Prostate gland (tissue), 2 donors: ENCODE data around the gene POMGNT1. TPM values are rescaled to one million over a fixed set of nuclear protein-coding genes. Genes with fewer than 3 reads are reported as not detected.

ENCODE experiments used
- DNase-seq: peaks from one replicate; pipeline ENCODE4 v3.0.0-alpha.2; 2019; ENCODE audit warnings: low spot score
- H3K27ac ChIP-seq, 2 donors: fragments of 200-600 bp; sonication (generic); 2 replicates each; pipeline ENCODE4 v1.5.1; 2017 to 2019
- H3K27me3 ChIP-seq: fragments of 200-600 bp; sonication (generic); replicated peaks from 2 replicates; pipeline ENCODE4 v1.5.1; 2019; ENCODE audit not compliant: insufficient read depth
- H3K36me3 ChIP-seq, 2 donors: fragments of 200-600 bp; sonication (generic); 1 replicate in 1 of 2; 2 replicates in 1 of 2; pipeline versions ENCODE4 v1.5.1 to v1.8.1; 2017 to 2019
- H3K4me1 ChIP-seq: fragments of 200-600 bp; sonication (generic); replicated peaks from 2 replicates; pipeline ENCODE4 v1.5.1; 2019
- H3K4me3 ChIP-seq, 2 donors: fragments of 200-600 bp; sonication (generic); 2 replicates each; pipeline ENCODE4 v1.5.1; 2017 to 2019
- H3K9me3 ChIP-seq: fragments of 200-600 bp; sonication (generic); 2 replicates; pipeline ENCODE4 v1.5.1; 2017
- POLR2A ChIP-seq: fragments of 450-650 bp; IDR thresholded peaks from one replicate; pipeline ENCODE4 v1.6.1; 2016; ENCODE audit warnings: antibody characterized with exemption, mild to moderate bottlenecking
- POLR2AphosphoS5 ChIP-seq: sonication (generic); formaldehyde crosslinking; IDR thresholded peaks from one replicate; pipeline ENCODE4 v1.6.1; 2017; ENCODE audit warnings: antibody characterized with exemption
- WGBS: methylation state at CpG from one replicate; pipeline ENCODE4 v1.1.5; 2018; 5-methylcytosine and 5-hydroxymethylcytosine counted together
- intact Hi-C: fragments of 100-400 bp; cut with DNase I; formaldehyde crosslinking; loops from one replicate; pipeline ENCODE4 v1.14.2; 2022
- small RNA-seq, 2 donors: library from RNA; depleted of rRNA; stranded (forward); fragments of <200 nt; gene quantifications; one replicate each; pipeline ENCODE3, GENCODE V24; 2016
- total RNA-seq, 2 donors: library from RNA; depleted of rRNA; stranded (reverse); fragments of >200 nt; gene quantifications; one replicate each; pipeline ENCODE4 v1.1.0, GENCODE V29; 2016
- TF ChIP-seq, protein P1 (sequence below), 4 experiments: fragments of 200-600 bp in 2 of 4; fragments of 450-650 bp in 2 of 4; sonication (generic) in 2 of 4; IDR thresholded peaks; 1 replicate in 3 of 4; 2 replicates in 1 of 4; pipeline ENCODE4 v1.5.1; 2016 to 2019; ENCODE audit warnings: antibody characterized with exemption in 4 of 4, mild to moderate bottlenecking in 2 of 4, moderate library complexity in 2 of 4

The POMGNT1 gene
- total RNA-seq, 2 donors from 2014 or later = 106 to 120 TPM

DNA sequence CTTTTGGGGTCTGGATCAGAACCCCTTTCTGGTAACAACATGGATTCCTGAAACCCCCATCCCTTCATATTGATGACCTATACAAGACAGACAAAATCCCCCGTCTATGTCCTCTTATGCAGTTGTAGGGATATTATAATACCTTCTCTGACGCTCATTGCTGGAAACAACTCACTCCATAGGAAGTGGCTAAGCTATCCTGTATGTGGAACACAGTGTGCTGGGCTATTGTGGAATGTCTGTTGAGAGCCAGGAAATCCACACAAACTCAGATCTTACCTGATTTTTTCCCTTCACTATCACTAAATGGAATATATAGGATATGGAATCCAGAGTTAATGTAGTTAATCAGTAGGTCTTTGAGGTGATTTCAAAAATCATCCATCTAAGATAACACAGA, 48.1 kb downstream of the POMGNT1 start:
- DNase-seq = no peak
- WGBS = 86% methylated on average over 2 of the region's 2 CpGs
- Histone ChIP-seq H3K9me3 (no peaks in the 10 kb centered on the region), H3K4me3 (no peak overlapping the region), H3K27ac (peak overlapping the region in 1 of 2 donors; percentile 7), H3K36me3 (no peaks in the 10 kb centered on the region), H3K4me1 (no peaks in the 10 kb centered on the region), H3K27me3 (no peaks in the 10 kb centered on the region)
- intact Hi-C loops = no loop called here
- TF ChIP-seq POLR2A = no peak
- TF ChIP-seq, protein P1, sequence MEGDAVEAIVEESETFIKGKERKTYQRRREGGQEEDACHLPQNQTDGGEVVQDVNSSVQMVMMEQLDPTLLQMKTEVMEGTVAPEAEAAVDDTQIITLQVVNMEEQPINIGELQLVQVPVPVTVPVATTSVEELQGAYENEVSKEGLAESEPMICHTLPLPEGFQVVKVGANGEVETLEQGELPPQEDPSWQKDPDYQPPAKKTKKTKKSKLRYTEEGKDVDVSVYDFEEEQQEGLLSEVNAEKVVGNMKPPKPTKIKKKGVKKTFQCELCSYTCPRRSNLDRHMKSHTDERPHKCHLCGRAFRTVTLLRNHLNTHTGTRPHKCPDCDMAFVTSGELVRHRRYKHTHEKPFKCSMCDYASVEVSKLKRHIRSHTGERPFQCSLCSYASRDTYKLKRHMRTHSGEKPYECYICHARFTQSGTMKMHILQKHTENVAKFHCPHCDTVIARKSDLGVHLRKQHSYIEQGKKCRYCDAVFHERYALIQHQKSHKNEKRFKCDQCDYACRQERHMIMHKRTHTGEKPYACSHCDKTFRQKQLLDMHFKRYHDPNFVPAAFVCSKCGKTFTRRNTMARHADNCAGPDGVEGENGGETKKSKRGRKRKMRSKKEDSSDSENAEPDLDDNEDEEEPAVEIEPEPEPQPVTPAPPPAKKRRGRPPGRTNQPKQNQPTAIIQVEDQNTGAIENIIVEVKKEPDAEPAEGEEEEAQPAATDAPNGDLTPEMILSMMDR (IDR thresholded peaks at IDR 0.05) = no peak
- TF ChIP-seq POLR2AphosphoS5 = peak; percentile 55

DNA sequence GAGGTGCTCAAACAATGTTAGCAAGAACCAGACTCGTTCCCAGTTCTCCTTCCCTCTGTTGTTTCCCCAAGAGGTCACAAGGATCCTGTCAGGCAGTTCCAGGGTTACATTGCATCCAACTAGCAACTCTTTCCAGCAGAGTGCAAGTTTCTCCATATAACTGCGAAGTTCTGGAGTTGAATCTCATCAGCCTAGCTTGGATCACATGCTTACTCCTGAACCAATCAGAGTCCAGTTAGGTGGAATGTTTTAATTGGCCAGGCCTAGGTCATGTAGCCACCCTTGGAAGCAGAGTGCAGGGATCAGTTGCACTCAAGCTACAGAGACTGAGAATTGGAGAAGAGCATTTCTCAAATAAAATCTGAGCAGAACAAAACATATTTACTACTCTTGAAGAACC, 49.9 kb downstream of the POMGNT1 start:
- H3K27me3 ChIP-seq = no peaks in the 10 kb centered on the region
- H3K9me3 ChIP-seq = no peaks in the 10 kb centered on the region
- no peak overlapping the region for H3K4me3 ChIP-seq
- TF ChIP-seq POLR2AphosphoS5 (no peak), POLR2A (no peak)
- TF ChIP-seq, protein P1 (IDR thresholded peaks at IDR 0.05) = no peak
- H3K4me1 ChIP-seq = no peaks in the 10 kb centered on the region
- DNase-seq = no peak
- intact Hi-C loops = no loop called here
- H3K36me3 ChIP-seq = no peaks in the 10 kb centered on the region
- H3K27ac ChIP-seq = no peak overlapping the region
- 76% methylated on average over 2 of the region's 2 CpGs for WGBS

Small RNA genes within 50 kb of the gene (small RNA-seq; reads per million reads assigned to genes)
- gene AL672043.1 = 0 reads per million in 2 donors

Other genes starting within 250 kb of the POMGNT1 start
- gene PIK3R3, start 65.8 kb downstream of the POMGNT1 start, total RNA-seq = 10 to 100 TPM in 1 of 2 donors, 1 to 10 TPM in 1; 9.1 to 26.5 TPM
- 100 to 1,000 TPM in 1 of 2 donors, 10 to 100 TPM in 1; 77.2 to 322 TPM for gene TSPAN1, start 23.3 kb downstream of the POMGNT1 start, total RNA-seq
- not detected for gene P3R3URF, start 21.9 kb downstream of the POMGNT1 start, total RNA-seq
- 10 to 100 TPM; 12.7 to 17.5 TPM for gene LURAP1, start 4.9 kb upstream of the POMGNT1 start, total RNA-seq
- gene RAD54L, start 49.3 kb upstream of the POMGNT1 start, total RNA-seq = 1 to 10 TPM; 8.2 to 8.4 TPM
- 100 to 1,000 TPM in 1 of 2 donors, 10 to 100 TPM in 1; 97.2 to 143 TPM for gene LRRC41, start 105.2 kb upstream of the POMGNT1 start, total RNA-seq
- gene UQCRH, start 105.3 kb upstream of the POMGNT1 start, total RNA-seq = 100 to 1,000 TPM; 258 to 391 TPM
- gene NSUN4, start 142.4 kb upstream of the POMGNT1 start, total RNA-seq = 10 to 100 TPM; 21.0 to 29.0 TPM
- 100 to 1,000 TPM; 122 to 264 TPM for gene FAAH, start 195.9 kb upstream of the POMGNT1 start, total RNA-seq